Inferior parietal cortex (tissue), 1 donor: ENCODE results near the gene SPG7.

Experiments used
- DNase-seq: peaks from one replicate; pipeline ENCODE4 v3.0.0-alpha.2; 2016; ENCODE audit errors: extremely low spot score

SPG7 gene

GRCh38 chr16:89547291-89547690 is 39.1 kb downstream of the SPG7 start:
- DNase-seq: no peak

GRCh38 chr16:89547860-89548259 is 39.7 kb downstream of the SPG7 start:
- no peak for DNase-seq

- DNase-seq: no peak
These were observed 40.3 kb downstream of the SPG7 start for GRCh38 chr16:89548344-89549006.

GRCh38 chr16:89549007-89549700 is 41.0 kb downstream of the SPG7 start:
- DNase-seq: no peak

GRCh38 chr16:89550421-89551007 is 42.3 kb downstream of the SPG7 start:
- no peak for DNase-seq

GRCh38 chr16:89552329-89552728 is 44.1 kb downstream of the SPG7 start:
- DNase-seq: no peak

GRCh38 chr16:89552913-89553312 is 44.7 kb downstream of the SPG7 start:
- no peak for DNase-seq

- DNase-seq: no peak
These were observed 45.5 kb downstream of the SPG7 start for GRCh38 chr16:89553733-89554132.

- no peak for DNase-seq
These were observed 46.1 kb downstream of the SPG7 start for GRCh38 chr16:89554343-89554742.

- no peak for DNase-seq
These were observed 47.1 kb downstream of the SPG7 start for GRCh38 chr16:89555265-89555664.

- no peak for DNase-seq
These were observed 47.6 kb downstream of the SPG7 start for GRCh38 chr16:89555780-89556179.

- peak; percentile 84 for DNase-seq
These were observed 48.8 kb downstream of the SPG7 start for GRCh38 chr16:89556750-89557689.

- no peak for DNase-seq
These were observed 49.7 kb downstream of the SPG7 start for GRCh38 chr16:89557690-89558490.

GRCh38 chr16:89560378-89561141 is 52.4 kb downstream of the SPG7 start, which contains the start of gene RPL13:
Gene RPL13 (plus strand): TSS chr16:89560682. CDS start chr16:89560960, 278 bp downstream.
- DNase-seq: peak; percentile 95

- DNase-seq: no peak
These were observed 53.1 kb downstream of the SPG7 start for GRCh38 chr16:89561142-89561883.

GRCh38 chr16:89561884-89562599 is 53.8 kb downstream of the SPG7 start:
- no peak for DNase-seq

- no peak for DNase-seq
These were observed 54.7 kb downstream of the SPG7 start for GRCh38 chr16:89562939-89563338.

- no peak for DNase-seq
These were observed 55.6 kb downstream of the SPG7 start for GRCh38 chr16:89563639-89564392.
